GM20000 (cell line): ENCODE data around the gene WDR91.

Experiments
- DNase-seq: peaks from one replicate; pipeline ENCODE4 v3.0.0; 2012; ENCODE audit warnings: low spot score
- CTCF ChIP-seq: IDR thresholded peaks from 2 replicates; pipeline ENCODE4 v1.5.1; 2012; ENCODE audit warnings: mild to moderate bottlenecking, control low read depth; ENCODE audit errors: extremely low read depth, missing control alignments

Gene WDR91

GRCh38 chr7:135197343-135197742 is 14.0 kb downstream of the WDR91 start:
- DNase-seq = no peak
- TF ChIP-seq CTCF = no peak

- no peak for TF ChIP-seq CTCF
- no peak for DNase-seq
These were observed 15.2 kb downstream of the WDR91 start for GRCh38 chr7:135195968-135196629.

GRCh38 chr7:135195156-135195555 is 16.2 kb downstream of the WDR91 start:
- no peak for TF ChIP-seq CTCF
- no peak for DNase-seq

- no peak for TF ChIP-seq CTCF
- DNase-seq = no peak
These were observed 16.7 kb downstream of the WDR91 start for GRCh38 chr7:135194494-135195095.

GRCh38 chr7:135193615-135194081 is 17.7 kb downstream of the WDR91 start:
- DNase-seq = no peak
- TF ChIP-seq CTCF = no peak

GRCh38 chr7:135192914-135193536 is 18.3 kb downstream of the WDR91 start:
- TF ChIP-seq CTCF = no peak

GRCh38 chr7:135190703-135191102 is 20.6 kb downstream of the WDR91 start:
- no peak for DNase-seq
- TF ChIP-seq CTCF = no peak

More at GRCh38 chr7:135192914-135193536, 18.3 kb downstream of the WDR91 start:
- no peak for DNase-seq
